LNCaP clone FGC (cell line): ENCODE data around the gene NETO2.

Source experiments
- DNase-seq: peaks from one replicate; pipeline ENCODE4 v3.0.0-alpha.2; 2011; ENCODE audit warnings: low read depth
- H3K4me3 ChIP-seq: 2 replicates; pipeline ENCODE4 v1.5.1; 2011; ENCODE audit warnings: mild to moderate bottlenecking, low read depth, low read length, control low read depth
- CTCF ChIP-seq: IDR thresholded peaks from 2 replicates; pipeline ENCODE4 v1.5.1; 2012; ENCODE audit warnings: mild to moderate bottlenecking; ENCODE audit not compliant: control insufficient read depth, insufficient read depth; ENCODE audit errors: extremely low read depth

The NETO2 gene

DNA sequence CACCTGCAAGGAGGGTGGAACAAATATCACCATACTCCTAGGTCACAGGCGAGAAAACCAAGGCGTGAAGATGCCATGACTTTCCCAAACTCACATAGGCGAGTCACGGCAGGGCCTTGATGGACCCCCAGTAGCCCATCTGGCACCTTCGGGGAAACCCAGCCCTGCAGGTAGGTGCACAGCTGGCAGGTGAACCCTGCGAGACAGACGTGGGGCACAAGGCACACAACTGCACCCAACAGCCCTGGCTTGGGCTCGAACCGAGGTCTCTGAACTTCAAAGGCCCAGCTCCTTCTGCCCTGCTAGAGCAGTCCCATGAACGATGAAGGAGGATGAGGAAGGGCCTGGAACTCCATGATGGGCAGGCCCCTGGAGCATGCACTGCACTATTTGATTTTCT, 92.7 kb downstream of the NETO2 start:
- H3K4me3 ChIP-seq, result no peak overlapping the region
- TF ChIP-seq CTCF, result no peak

DNA sequence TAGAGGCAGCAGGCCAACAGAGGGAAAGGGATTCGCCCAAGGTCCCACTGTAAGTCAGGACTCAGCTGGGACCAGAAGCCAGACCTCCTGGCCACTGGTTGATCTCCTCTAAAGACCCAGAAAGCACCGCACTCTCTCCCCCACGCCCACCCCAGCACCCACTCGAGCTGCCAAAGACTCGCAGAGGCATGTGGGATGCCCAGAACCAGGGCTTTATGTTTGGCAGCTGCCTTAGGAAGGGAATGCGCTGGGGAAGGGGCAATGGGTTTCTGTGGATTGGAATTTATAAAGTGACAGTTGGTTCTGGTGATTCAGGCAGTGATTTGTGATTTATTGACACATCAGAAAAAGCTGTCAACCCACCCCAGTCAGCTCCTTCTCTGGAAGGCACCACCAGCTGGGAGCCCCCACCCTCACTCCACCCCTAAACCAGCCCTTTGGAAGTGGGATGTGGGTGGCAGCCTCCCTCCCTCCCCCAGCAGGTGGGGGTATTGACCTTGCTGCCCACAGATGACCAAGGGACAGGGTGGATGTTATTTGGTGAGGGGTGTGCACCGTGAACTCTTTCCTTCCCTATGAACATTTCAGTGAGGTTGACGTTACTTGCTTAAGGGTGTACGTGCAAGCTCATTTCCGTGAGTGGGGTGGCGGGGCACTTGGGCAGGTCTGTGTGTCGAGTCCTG, 93.7 kb downstream of the NETO2 start:
- DNase-seq, result no peak
- TF ChIP-seq CTCF, result no peak
- H3K4me3 ChIP-seq, result no peak overlapping the region

More for the DNA sequence above, 92.7 kb downstream of the NETO2 start:
- DNase-seq, result no peak

DNA sequence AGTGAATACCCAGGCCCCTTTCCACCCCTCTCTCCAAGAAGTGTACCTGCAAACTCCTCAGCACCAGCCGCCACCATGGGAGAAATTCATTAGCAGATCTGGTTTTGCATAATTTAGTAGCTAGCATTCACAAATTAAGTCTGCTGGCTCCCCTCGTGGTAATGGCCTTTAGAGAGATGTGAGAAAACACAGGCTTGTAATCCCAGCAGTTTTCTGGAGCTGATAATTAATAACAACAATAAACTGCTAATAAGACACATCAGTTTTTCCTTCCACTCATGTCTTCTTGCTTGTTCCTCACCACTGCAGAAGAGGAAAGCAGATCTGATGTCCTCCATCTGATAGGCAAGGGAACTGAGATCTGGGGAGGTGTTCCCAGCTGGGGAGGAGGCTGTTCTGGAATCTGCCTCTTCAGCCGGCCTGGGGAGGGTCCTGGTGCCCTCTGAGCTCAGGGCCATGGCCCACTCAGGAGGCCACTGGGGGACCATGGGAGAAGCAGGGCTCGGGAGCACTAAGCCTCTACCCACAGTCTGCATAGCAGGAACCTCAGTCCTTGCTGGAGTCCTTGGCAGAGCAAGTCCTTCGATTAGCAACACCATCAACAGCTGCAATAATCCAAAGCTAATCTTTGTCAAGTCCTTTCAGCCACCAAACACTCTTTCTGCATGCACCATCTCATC, 96.1 kb downstream of the NETO2 start:
- H3K4me3 ChIP-seq, result no peak overlapping the region

DNA sequence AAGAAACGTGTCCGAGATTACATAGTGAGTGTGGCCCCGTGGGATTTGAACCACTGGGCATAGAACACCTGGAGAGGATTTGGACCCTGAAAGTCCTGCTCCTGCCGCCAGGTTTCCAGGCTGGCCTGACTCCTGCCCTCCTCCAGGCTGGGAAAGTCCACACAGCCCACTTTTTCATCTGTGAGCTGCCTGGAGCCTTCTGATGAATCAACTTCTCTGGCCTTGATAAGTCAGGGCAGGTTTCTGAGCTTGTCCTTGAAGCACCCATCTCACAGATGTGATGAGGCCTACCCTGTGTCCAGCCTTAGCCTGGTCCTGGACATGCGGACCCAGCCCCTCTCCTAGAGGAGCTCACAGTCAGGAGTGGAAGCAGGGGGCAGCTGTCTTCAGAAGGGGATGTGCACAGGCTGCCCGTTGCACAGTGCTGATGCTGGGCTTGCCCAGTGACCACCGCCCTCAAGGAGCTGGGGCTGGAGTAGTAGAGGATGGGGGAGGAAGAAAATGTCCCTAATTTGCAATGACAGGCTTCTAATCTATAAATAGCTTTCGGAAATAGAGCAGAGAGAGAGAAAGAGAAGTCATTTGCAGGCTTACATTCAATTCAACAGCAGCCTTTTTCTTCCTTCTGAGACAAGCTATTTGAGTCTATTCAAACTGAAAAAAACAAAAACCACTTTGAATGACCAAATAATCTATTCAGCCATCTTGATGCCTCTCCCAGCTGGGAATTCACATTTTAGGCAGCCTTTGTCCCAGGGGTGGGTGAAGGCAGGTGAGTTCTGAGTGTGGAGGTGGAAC, 96.8 kb downstream of the NETO2 start:
- no peak overlapping the region for H3K4me3 ChIP-seq
- DNase-seq, result no peak
- no peak for TF ChIP-seq CTCF

More for the DNA sequence above, 96.1 kb downstream of the NETO2 start:
- TF ChIP-seq CTCF, result no peak
- DNase-seq, result no peak

DNA sequence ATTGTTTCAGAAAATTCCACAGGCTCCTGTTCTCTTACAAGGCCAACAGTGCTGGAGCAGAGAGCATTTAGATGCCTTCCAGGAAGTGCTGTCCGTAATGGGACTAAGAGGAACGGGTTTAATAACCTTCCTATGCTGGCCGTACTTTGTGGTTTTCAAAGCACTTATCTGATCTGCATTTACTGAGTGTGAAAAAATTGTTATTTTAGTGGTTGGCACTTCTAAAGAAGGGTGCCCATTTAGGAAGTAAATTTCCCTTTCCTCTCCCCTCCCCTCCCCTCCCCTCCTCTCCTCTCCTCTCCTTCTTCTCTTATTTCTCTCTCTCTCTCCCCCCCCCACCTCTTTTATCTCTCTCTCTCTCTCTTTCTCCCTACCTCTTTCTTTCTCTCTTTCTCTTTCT, 98.3 kb downstream of the NETO2 start:
- H3K4me3 ChIP-seq, result no peak overlapping the region
- DNase-seq, result no peak
- TF ChIP-seq CTCF, result no peak

DNA sequence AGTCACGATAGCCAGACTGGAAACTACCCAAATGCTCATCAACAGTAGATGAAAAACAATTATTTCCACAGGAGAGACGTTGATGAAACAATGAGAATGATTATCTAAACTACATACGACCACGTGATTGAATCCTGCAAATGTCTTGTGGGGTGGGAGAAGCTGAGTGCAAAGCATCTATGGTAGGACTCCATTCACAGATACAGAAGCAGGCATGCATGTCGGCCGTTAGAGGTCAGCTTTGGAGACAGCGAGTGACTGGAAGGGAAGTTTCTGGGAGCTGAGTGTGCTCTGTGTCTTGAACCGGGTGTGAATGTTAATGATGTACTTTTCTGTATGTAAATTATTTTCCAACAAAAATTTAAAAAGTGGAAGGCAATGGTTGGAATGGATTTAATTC, 98.7 kb downstream of the NETO2 start:
- H3K4me3 ChIP-seq, result no peak overlapping the region
- no peak for TF ChIP-seq CTCF
- DNase-seq, result no peak
